Upper lobe of left lung (tissue), 4 donors: ENCODE measurements around the gene VMP1.

ENCODE experiments used
- CTCF ChIP-seq, 6 experiments: fragments of 450-650 bp in 4 of 6; fragments of 200-600 bp in 2 of 6; sonication (generic) in 2 of 6; IDR thresholded peaks; one replicate each; pipeline ENCODE4 v1.5.1; 2016 to 2019; ENCODE audit warnings: antibody characterized with exemption in 6 of 6
- EP300 ChIP-seq, 4 donors: sonication (generic); formaldehyde crosslinking; IDR thresholded peaks; one replicate each; pipeline ENCODE4 v1.5.1; 2017; ENCODE audit warnings: antibody characterized with exemption in 4 of 4, control low read depth in 2 of 4

DNA sequence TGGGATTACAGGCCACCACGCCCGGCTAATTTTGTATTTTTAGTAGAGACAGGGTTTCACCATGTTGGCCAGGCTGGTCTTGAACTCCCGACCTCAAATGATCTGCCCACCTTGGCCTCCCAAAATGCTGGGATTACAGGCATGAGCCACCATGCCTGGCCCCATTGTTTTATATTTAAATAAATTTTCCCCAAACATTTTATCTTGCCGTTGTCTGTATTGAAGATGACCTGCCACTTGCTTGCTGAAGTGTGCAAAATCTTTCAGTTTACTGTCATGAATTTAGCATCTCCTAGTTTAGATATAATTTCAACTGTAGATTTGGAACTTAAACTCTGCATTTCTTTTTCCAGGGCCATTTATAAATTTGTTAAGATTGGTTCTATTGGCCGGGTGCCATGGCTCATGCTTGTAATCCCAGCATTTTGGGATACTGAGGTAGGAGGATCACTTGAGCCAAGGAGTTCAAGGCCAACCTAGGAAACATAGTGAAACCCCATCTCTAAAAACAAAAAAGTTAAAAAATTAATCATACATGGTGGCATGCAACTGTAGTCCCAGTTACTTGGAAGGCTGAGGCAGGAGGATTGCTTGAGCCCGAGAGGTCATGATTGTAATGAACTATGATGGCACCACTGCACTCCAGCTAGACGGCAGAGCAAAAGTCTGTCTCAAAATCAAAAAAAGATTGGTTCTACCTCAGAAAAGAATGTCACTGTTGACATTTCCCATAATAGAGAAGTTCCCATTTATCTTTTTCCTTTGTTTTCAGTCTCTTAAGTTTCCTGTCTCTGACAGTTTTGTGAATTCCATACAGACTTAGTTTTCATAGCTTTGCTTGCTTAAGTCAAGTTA is 84.4 kb downstream of the VMP1 start:
- TF ChIP-seq EP300 (IDR thresholded peaks at IDR 0.05): no peak
- no peak for TF ChIP-seq CTCF (IDR thresholded peaks at IDR 0.05)
